Epithelial cell of umbilical artery (primary cell): ENCODE data around the gene FCAMR. TPM values are rescaled to one million over a fixed set of nuclear protein-coding genes. Genes with fewer than 3 reads are reported as not detected.

Experiments
- total RNA-seq: library from RNA; depleted of rRNA; stranded (reverse); fragments of >200 nt; gene quantifications from 2 replicates; pipeline ENCODE4 v1.2.3, GENCODE V29; 2014

Gene FCAMR, protein sequence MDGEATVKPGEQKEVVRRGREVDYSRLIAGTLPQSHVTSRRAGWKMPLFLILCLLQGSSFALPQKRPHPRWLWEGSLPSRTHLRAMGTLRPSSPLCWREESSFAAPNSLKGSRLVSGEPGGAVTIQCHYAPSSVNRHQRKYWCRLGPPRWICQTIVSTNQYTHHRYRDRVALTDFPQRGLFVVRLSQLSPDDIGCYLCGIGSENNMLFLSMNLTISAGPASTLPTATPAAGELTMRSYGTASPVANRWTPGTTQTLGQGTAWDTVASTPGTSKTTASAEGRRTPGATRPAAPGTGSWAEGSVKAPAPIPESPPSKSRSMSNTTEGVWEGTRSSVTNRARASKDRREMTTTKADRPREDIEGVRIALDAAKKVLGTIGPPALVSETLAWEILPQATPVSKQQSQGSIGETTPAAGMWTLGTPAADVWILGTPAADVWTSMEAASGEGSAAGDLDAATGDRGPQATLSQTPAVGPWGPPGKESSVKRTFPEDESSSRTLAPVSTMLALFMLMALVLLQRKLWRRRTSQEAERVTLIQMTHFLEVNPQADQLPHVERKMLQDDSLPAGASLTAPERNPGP
- total RNA-seq = not detected in 2 replicates

DNA sequence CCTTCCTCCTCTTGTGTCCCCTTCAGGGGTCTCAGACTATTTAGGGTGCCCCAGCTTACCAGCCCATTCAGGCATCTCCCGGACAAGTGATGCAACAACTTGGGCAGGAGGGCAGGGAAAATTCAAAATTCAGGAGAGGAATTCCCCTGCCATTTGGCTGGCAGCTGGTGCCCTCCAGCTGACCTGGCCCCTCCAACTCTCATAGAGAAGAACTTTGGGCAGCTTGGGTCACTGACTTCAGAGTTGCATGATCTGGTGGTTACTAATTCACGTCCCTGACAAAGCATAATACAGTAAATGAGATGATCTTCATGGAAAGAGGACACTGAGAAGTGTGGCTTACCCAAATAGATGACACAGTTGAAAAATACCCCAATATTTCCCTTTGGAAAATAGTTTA lies at the start of gene FCAMR:
TSS of gene FCAMR (minus strand) at position 15 of the 400 bp plus-strand sequence. CDS start 335 bp downstream, outside the sequence.

DNA sequence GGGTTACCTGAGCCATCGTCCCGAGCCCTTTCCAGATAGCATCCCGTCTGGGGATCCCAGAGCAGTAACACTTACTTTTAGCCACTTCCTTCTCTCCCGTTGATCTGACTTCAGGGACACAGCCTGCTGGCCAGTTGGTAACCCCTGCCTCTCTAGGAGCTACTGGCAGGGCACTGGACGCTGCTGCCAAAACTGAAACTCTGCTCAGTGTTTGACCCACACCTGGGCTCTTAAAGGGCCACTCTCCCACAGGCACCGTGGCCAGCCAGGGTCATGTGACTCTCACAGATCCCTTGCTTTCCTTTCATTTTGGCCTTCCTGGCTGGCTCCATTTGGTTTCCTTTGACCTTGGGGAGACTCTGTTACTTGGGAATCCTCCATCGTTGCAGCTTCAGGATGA lies 24.0 kb downstream of the FCAMR start, which contains the start of gene PIGR:
TSS of gene PIGR (minus strand) at position 206 of the 400 bp plus-strand sequence. CDS start 5,935 bp downstream, outside the sequence.

DNA sequence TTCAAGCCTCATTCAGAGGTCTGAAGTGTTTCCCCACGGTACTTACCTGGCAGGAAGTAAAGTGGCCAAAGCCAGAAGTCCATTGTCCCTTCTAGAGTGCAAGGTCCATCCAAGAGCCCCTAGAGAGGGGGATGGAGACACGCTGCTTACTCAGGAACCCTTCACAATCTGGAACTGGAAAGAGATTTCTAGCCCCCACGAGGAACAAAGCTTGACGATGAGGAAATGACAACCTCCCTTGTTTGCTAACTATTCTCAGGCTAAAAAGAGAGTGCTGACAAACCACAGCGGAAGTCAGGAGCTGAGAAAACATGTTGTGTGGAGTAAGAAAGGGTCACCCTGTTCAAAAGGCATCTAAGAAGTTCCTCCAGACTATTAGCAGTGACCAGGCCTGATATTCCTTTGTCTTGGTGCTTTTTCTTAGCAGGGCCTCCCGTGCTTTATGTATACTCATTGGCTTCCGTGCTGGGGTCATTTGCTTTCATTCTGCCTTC lies 48.4 kb downstream of the FCAMR start, which contains the start of gene FCMR:
TSS of gene FCMR (minus strand) at position 170 of the 494 bp plus-strand sequence. CDS start at position 83, 87 bp downstream.

Other genes starting within 250 kb of the FCAMR start
- gene IL19, start 199.7 kb downstream of the FCAMR start, total RNA-seq = not detected in 2 replicates
- not detected in 2 replicates for gene IL10, start 198.0 kb downstream of the FCAMR start, total RNA-seq
- gene IL20, start 104.8 kb downstream of the FCAMR start, total RNA-seq = not detected in 2 replicates
- 0.15 TPM in 1 of 2 replicates, not detected in the other for gene IL24, start 73.0 kb downstream of the FCAMR start, total RNA-seq
- 0.32 TPM in 1 of 2 replicates, not detected in the other for gene FCMR, start 48.5 kb downstream of the FCAMR start, total RNA-seq
- not detected in 2 replicates for gene PIGR, start 24.0 kb downstream of the FCAMR start, total RNA-seq
- gene C1orf116, start 62.3 kb upstream of the FCAMR start, total RNA-seq = not detected in 2 replicates
- 6.8 and 8.4 TPM in 2 replicates for gene YOD1, start 80.7 kb upstream of the FCAMR start, total RNA-seq
- 1.4 and 1.6 TPM in 2 replicates for gene PFKFB2, start 82.8 kb upstream of the FCAMR start, total RNA-seq
- gene C4BPB, start 118.4 kb upstream of the FCAMR start, total RNA-seq = 0.32 TPM in 1 of 2 replicates, not detected in the other
- gene C4BPA, start 133.8 kb upstream of the FCAMR start, total RNA-seq = not detected in 2 replicates